K562 (cell line): Measurements from ENCODE around the gene ACTN4. TPM values are rescaled to one million over a fixed set of nuclear protein-coding genes. Genes with fewer than 3 reads are reported as not detected.

Source experiments
- ATAC-seq: fragments of 200-7000 bp; cut with Tn5 transposase; 3 replicates; pipeline ENCODE4 v1.9.1; 2020; ENCODE audit warnings: moderate library complexity
- BruUV-seq: library from RNA; stranded (reverse); fragments of 400-500 nt; replicated peaks from 2 replicates; lab custom pipeline; 2021; lab: Mats Ljungman, UMichigan
- CTCF ChIA-PET: fragments of 300-600 bp; formaldehyde crosslinking; extraction: SDS; loops from one replicate; lab custom pipeline; 2021; ENCODE audit warnings: low intra/inter-chr PET ratio; lab: Yijun Ruan, JAX
- POLR2A ChIA-PET: fragments of 300-600, 350-650 bp; sonication (Branson Sonifier 250); formaldehyde crosslinking; extraction: SDS; loops from one replicate; lab custom pipeline; 2021; ENCODE audit warnings: antibody characterized with exemption, inconsistent platforms; lab: Yijun Ruan, JAX
- DNase-seq, 4 experiments: peaks; one replicate each; pipeline versions ENCODE4 v3.0.0 to v3.0.0-alpha.2; 2011 to 2018; ENCODE audit warnings: low spot score in 3 of 4, mixed read lengths in 3 of 4; ENCODE audit errors: extremely low read depth in 1 of 4
- FAIRE-seq: peaks from 2 replicates; lab custom pipeline; 2011; peaks lifted over from hg19 to GRCh38; lab: Jason Lieb, UNC
- H2AFZ ChIP-seq: 2 replicates; pipeline ENCODE4 v1.6.0; 2011; ENCODE audit warnings: low read depth, low read length, control low read depth, inconsistent platforms
- H3K27ac ChIP-seq: fragments of 200-600 bp; 3 replicates; pipeline ENCODE4 v1.8.0; 2011; ENCODE audit warnings: low read depth, mild to moderate bottlenecking, control low read depth, inconsistent platforms, low read length, moderate library complexity, mixed read lengths; ENCODE audit errors: extremely low read depth
- H3K27me3 ChIP-seq, 2 experiments: fragments of 300-600 bp in 1 of 2; 2 replicates in 1 of 2; 3 replicates in 1 of 2; pipeline versions ENCODE4 v1.6.0 to v1.8.0; 2011; ENCODE audit warnings: inconsistent platforms in 2 of 2, low read length in 2 of 2, mild to moderate bottlenecking in 1 of 2, mixed read lengths in 1 of 2, moderate library complexity in 1 of 2; ENCODE audit not compliant: control insufficient read depth in 2 of 2, insufficient read depth in 2 of 2
- H3K36me3 ChIP-seq: fragments of 300-600 bp; 3 replicates; pipeline ENCODE4 v1.8.0; 2011; ENCODE audit warnings: mild to moderate bottlenecking, low read length, inconsistent platforms; ENCODE audit not compliant: control insufficient read depth, insufficient read depth
- H3K4me1 ChIP-seq, 2 experiments: fragments of 200-600 bp in 1 of 2; replicated peaks in 1 of 2; 2 replicates in 1 of 2; 3 replicates in 1 of 2; pipeline versions ENCODE4 v1.5.1 to v1.8.0; 2011; ENCODE audit warnings: inconsistent platforms in 2 of 2, low read length in 2 of 2, mild to moderate bottlenecking in 1 of 2, mixed read lengths in 1 of 2, moderate library complexity in 1 of 2; ENCODE audit not compliant: control insufficient read depth in 2 of 2, insufficient read depth in 2 of 2
- H3K4me2 ChIP-seq: 2 replicates; pipeline ENCODE4 v1.6.1; 2011; ENCODE audit warnings: low read length, control low read depth, inconsistent platforms, mixed read lengths; ENCODE audit not compliant: insufficient read depth
- H3K4me3 ChIP-seq: fragments of 200-600 bp; sonication (generic), shearing (Covaris generic); 2 replicates; pipeline ENCODE4 v1.5.1; 2016; ENCODE audit warnings: control low read depth, inconsistent platforms
- H3K79me2 ChIP-seq: fragments of 200-600 bp; 3 replicates; pipeline ENCODE4 v1.8.0; 2011; ENCODE audit warnings: low read length, inconsistent platforms; ENCODE audit not compliant: control insufficient read depth, insufficient read depth
- H3K9ac ChIP-seq, 2 experiments: 2 replicates each; pipeline versions ENCODE4 v1.6.0 to v1.6.1; 2011; ENCODE audit warnings: low read depth in 2 of 2, low read length in 2 of 2, control low read depth in 1 of 2, inconsistent platforms in 1 of 2, mild to moderate bottlenecking in 1 of 2, mixed read lengths in 1 of 2; ENCODE audit not compliant: insufficient read depth in 1 of 2
- H3K9me1 ChIP-seq: one replicate; pipeline ENCODE4 v1.6.0; 2011; ENCODE audit warnings: inconsistent platforms, mild to moderate bottlenecking, low read length, moderate library complexity; ENCODE audit not compliant: control insufficient read depth, insufficient read depth
- H3K9me3 ChIP-seq: replicated peaks from 2 replicates; pipeline ENCODE4 v1.5.1; 2011; ENCODE audit warnings: low read depth, low read length, inconsistent platforms; ENCODE audit not compliant: control insufficient read depth, insufficient read depth
- H4K20me1 ChIP-seq: replicated peaks from 2 replicates; pipeline ENCODE4 v1.6.1; 2011; ENCODE audit warnings: low read length, inconsistent platforms, mixed read lengths; ENCODE audit not compliant: control insufficient read depth, insufficient read depth
- CBX1 ChIP-seq: sonication (generic); IDR thresholded peaks from 2 replicates; pipeline ENCODE4 v1.6.1; 2016; ENCODE audit warnings: antibody characterized with exemption, low read depth, mild to moderate bottlenecking
- ERF ChIP-seq: fragments of 450-650 bp; formaldehyde crosslinking; IDR thresholded peaks from 2 replicates; pipeline ENCODE4 v1.4.0; 2020; ENCODE audit warnings: mild to moderate bottlenecking, mixed read lengths
- JUN ChIP-seq, 2 experiments: sonication (generic) in 1 of 2; formaldehyde crosslinking in 1 of 2; IDR thresholded peaks; 2 replicates each; pipeline versions ENCODE4 v1.6.1 to v1.8.0; 2012 to 2022; ENCODE audit warnings: borderline replicate concordance in 2 of 2, mild to moderate bottlenecking in 2 of 2, improper control_type of control experiment in 1 of 2, low read depth in 1 of 2, low read length in 1 of 2, missing genetic modification reagents in 1 of 2
- KDM1A ChIP-seq, 2 experiments: fragments of 450-650 bp; IDR thresholded peaks; 2 replicates each; pipeline ENCODE4 v1.6.1; 2016; ENCODE audit warnings: mild to moderate bottlenecking in 2 of 2
- POLR2AphosphoS5 ChIP-seq: IDR thresholded peaks from 2 replicates; pipeline ENCODE4 v1.6.1; 2011; ENCODE audit warnings: mild to moderate bottlenecking, low read depth, low read length, moderate library complexity; ENCODE audit not compliant: control insufficient read depth, insufficient read depth
- SMARCA4 ChIP-seq: fragments of 450-650 bp; IDR thresholded peaks from 2 replicates; pipeline ENCODE4 v1.6.1; 2016
- SREBF1 ChIP-seq: fragments of 150-350 bp; IDR thresholded peaks from 2 replicates; pipeline ENCODE4 v1.6.1; 2014; ENCODE audit warnings: antibody characterized with exemption, low read depth, low read length, borderline replicate concordance
- SRF ChIP-seq, 2 experiments: fragments of 250-450, 450-650 bp in 1 of 2; sonication (Bioruptor Pico) in 1 of 2; sonication (generic) in 1 of 2; formaldehyde crosslinking; IDR thresholded peaks; 2 replicates each; pipeline versions ENCODE4 v1.5.0 to v1.5.1; 2020 to 2022; ENCODE audit warnings: mild to moderate bottlenecking in 1 of 2, missing genetic modification reagents in 1 of 2
- ZNF133 ChIP-seq: fragments of 250-450 bp; sonication (Bioruptor Pico); IDR thresholded peaks from 2 replicates; pipeline ENCODE4 v1.4.0; 2020; ENCODE audit warnings: mild to moderate bottlenecking
- ZNF263 ChIP-seq: sonication (generic); formaldehyde crosslinking; IDR thresholded peaks from 2 replicates; pipeline ENCODE4 v1.8.0; 2022; ENCODE audit warnings: mild to moderate bottlenecking, missing genetic modification reagents, borderline replicate concordance
- ZNF282 ChIP-seq: sonication (generic); formaldehyde crosslinking; IDR thresholded peaks from 2 replicates; pipeline ENCODE4 v1.8.1; 2023; ENCODE audit warnings: missing genetic modification reagents
- ZNF583 ChIP-seq: fragments of 250-450 bp; sonication (Bioruptor Pico); IDR thresholded peaks from 2 replicates; pipeline ENCODE4 v1.4.0; 2020
- WGBS: fragments of 100-300 bp; shearing (Covaris generic); methylation state at CpG from one replicate; pipeline ENCODE4 v1.1.6; 2016; ENCODE audit warnings: low coverage, mixed read lengths; ENCODE audit not compliant: insufficient coverage; ENCODE audit errors: missing lambda C conversion rate; 5-methylcytosine and 5-hydroxymethylcytosine counted together
- in situ Hi-C: fragments of 300-500 bp; cut with MboI; formaldehyde crosslinking; loops from 4 replicates; pipeline ENCODE4 v1.15.0; 2018; ENCODE audit warnings: inconsistent platforms, mixed read lengths
- intact Hi-C: fragments of 100-400 bp; cut with micrococcal nuclease; formaldehyde crosslinking; loops from 2 replicates; pipeline ENCODE4 v1.14.2; 2022
- polyA plus RNA-seq, 8 experiments: library from polyadenylated mRNA; depleted of rRNA in 4 of 8; stranded (reverse) in 5 of 8; unstranded in 3 of 8; fragments of >200 nt; fragmentation: Nextera tagmentation in 2 of 8; fragmentation: Illumina TruSeq in 1 of 8; extraction: Ambion mirVana in 2 of 8; extraction: Trizol in 1 of 8; gene quantifications; 2 replicates each; pipeline versions ENCODE4 v1.2.1 to v1.2.3, GENCODE V29; 2011 to 2014; ENCODE audit warnings: inconsistent platforms in 1 of 8, missing spikeins in 1 of 8
- total RNA-seq, 7 experiments: library from RNA; depleted of rRNA in 6 of 7; stranded (reverse); fragments of >200 nt in 6 of 7; fragmentation: Illumina TruSeq in 2 of 7; extraction: Trizol in 2 of 7; gene quantifications; 2 replicates each; pipeline versions ENCODE4 v1.2.1 to v1.2.3, GENCODE V29; 2011 to 2021; ENCODE audit warnings: low replicate concordance in 1 of 7
- TF ChIP-seq, protein P1 (sequence below): sonication (generic); formaldehyde crosslinking; IDR thresholded peaks from 2 replicates; pipeline ENCODE4 v1.8.0; 2022; ENCODE audit warnings: mild to moderate bottlenecking, missing genetic modification reagents
- TF ChIP-seq, protein P2 (sequence below), 3 experiments: fragments of 200-800 bp in 1 of 3; sonication (Bioruptor generic) in 1 of 3; sonication (generic) in 1 of 3; formaldehyde crosslinking in 1 of 3; IDR thresholded peaks; 2 replicates each; pipeline versions ENCODE4 v1.6.1 to v1.8.0; 2016 to 2022; ENCODE audit warnings: mild to moderate bottlenecking in 2 of 3, missing compliant biosample characterization in 2 of 3, missing genetic modification characterization in 2 of 3, missing genetic modification reagents in 1 of 3

The ACTN4 gene
- total and polyA plus RNA-seq, 9 of the 15 experiments (the other 6 are each of a cell fraction or from before 2014, with no cell fraction given), result 3.1 to 385 (median 125) TPM

DNA sequence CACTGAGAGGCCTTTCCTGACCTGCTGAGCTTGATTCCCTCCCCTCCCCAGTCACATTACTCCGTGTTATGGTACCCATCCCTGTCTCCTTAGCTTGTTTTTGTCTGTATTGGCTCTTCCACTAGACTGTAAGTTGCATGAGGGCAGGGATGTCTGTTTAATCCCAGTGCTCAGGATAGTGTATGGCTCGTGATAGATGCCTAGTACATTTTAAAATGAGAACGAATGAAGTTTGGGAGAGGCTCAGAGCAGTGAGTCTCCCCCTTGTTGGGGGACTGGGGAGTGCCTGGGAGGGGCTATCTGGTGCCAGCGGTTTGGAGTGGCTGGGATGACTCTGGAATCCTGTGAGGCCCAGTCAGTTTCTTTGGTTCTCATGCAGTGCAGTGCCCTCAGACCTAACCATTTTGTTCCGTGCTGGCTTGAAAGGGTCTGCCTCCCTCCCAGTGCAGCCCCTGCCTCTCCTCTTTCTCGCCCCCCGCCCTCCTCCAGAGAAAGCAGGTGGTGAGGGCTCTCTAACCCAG lies 35.5 kb downstream of the ACTN4 start (continued):
- TF ChIP-seq CBX1 (peak; percentile 45; the same call in 1 of the 2 replicates), KDM1A (IDR thresholded peaks at IDR 0.05) (peak in 1 of 2 experiments; percentile 64; a peak in 3 of 4 replicates), JUN (IDR thresholded peaks at IDR 0.05; ENCODE audit: borderline replicate concordance, low read depth, low read length) (no peak), JUN (CRISPR knock-in tag; IDR thresholded peaks at IDR 0.05; ENCODE audit: borderline replicate concordance) (no peak)

DNA sequence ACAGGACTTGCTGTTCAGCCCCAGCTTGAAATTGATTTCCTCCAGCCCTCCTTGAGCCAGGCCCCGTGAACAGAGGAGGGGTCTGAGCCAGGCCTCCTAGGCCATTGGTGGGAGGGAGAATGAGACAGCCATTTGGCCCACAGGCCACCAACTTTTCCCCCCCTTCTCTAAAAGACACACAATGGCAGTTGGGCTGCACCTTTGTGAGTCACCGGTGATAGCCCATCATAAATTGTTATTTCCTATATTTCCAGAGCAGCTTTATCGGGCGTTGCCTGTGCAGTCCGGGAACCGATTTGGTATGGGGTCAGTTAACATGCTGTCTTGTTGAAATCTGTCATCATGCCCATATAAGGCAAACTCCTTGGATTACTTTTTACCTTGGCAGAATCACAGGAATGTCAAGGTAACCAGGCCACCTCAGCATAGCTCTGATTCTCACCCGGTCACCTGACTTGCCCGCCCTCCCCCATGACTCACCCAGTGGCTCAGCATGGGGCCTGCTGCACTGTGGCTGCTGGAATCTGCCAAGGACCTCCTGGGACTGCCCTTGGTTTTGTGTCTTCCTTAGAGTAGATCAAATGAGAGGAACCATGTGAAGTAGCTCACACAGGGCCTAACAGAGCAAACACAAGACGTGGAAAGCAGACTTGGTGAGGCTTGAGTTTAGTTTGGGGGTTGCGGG lies 36.1 kb downstream of the ACTN4 start:
- Histone ChIP-seq H3K27ac (peak overlapping the region; percentile 98), H3K4me2 (peak overlapping the region; percentile 63), H3K9me3 (peaks cover 7% of the 10 kb centered on the region), H3K9me1 (peaks cover under 1% of the 10 kb centered on the region), H3K4me3 (no peak overlapping the region), H3K4me1 (peaks cover 77 to 91% of the 10 kb centered on the region in 2 experiments), H2AFZ (no peak overlapping the region), H3K36me3 (peaks cover 61% of the 10 kb centered on the region), H3K27me3 (no peaks in the 10 kb centered on the region), H4K20me1 (peaks cover 14% of the 10 kb centered on the region; the same call in 1 of the 2 replicates), H3K79me2 (peaks cover 100% of the 10 kb centered on the region), H3K9ac (peak overlapping the region; percentile 67 to 76)
- in situ Hi-C loops, result no loop called here
- CTCF ChIA-PET, result interaction anchor here (0.6 kb wide), 1 partner anchor 1442 kb away, joined by 3 read pairs; no protein-coding TSS in a partner anchor
- intact Hi-C loops, result no loop called here
- WGBS, result 4% methylated on average over 10 of the region's 10 CpGs
- FAIRE-seq (peak; percentile 79), DNase-seq (peak; percentile 75 to 89 (median 80)), ATAC-seq (peak; percentile 87)
- no TSS peak for BruUV-seq
- POLR2A ChIA-PET, result interaction anchor here (0.6 to 1.3 kb wide), 3 partner anchors 13 to 694 kb away, joined by 3 to 8 read pairs (median 3); no protein-coding TSS in a partner anchor
- TF ChIP-seq, protein P1, sequence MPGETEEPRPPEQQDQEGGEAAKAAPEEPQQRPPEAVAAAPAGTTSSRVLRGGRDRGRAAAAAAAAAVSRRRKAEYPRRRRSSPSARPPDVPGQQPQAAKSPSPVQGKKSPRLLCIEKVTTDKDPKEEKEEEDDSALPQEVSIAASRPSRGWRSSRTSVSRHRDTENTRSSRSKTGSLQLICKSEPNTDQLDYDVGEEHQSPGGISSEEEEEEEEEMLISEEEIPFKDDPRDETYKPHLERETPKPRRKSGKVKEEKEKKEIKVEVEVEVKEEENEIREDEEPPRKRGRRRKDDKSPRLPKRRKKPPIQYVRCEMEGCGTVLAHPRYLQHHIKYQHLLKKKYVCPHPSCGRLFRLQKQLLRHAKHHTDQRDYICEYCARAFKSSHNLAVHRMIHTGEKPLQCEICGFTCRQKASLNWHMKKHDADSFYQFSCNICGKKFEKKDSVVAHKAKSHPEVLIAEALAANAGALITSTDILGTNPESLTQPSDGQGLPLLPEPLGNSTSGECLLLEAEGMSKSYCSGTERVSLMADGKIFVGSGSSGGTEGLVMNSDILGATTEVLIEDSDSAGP (CRISPR knock-in tag), result no peak
- TF ChIP-seq ZNF583 (CRISPR knock-in tag), result 0 out of 2 replicates have a peak, but pooled peaks have one; percentile 24
- no peak for TF ChIP-seq ZNF282 (CRISPR knock-in tag)
- TF ChIP-seq SRF (CRISPR knock-in tag; IDR thresholded peaks at IDR 0.05), result peak; percentile 93 to 99
- peak; percentile 41; the same call in 1 of the 2 replicates for TF ChIP-seq ZNF263
- TF ChIP-seq, protein P2, sequence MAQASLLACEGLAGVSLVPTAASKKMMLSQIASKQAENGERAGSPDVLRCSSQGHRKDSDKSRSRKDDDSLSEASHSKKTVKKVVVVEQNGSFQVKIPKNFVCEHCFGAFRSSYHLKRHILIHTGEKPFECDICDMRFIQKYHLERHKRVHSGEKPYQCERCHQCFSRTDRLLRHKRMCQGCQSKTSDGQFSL (CRISPR knock-in tag; IDR thresholded peaks at IDR 0.05), result peak; percentile 82
- TF ChIP-seq, protein P2 (tag; IDR thresholded peaks at IDR 0.05), result no peak; a peak in 1 of 4 replicates
- TF ChIP-seq SREBF1, result no peak
- peak; percentile 69; the same call in 1 of the 2 replicates for TF ChIP-seq SMARCA4
- peak; percentile 25; the same call in 1 of the 2 replicates for TF ChIP-seq POLR2AphosphoS5
- no peak for TF ChIP-seq ZNF133 (CRISPR knock-in tag)
- no peak for TF ChIP-seq ERF (CRISPR knock-in tag)
